OCI-LY1 (cell line): ENCODE results near the gene SNRPE.

Source experiments
- H2AFZ ChIP-seq: fragments of 200-600 bp; sonication (generic), shearing (Covaris generic); 2 replicates; pipeline ENCODE4 v1.6.0; 2014; ENCODE audit warnings: antibody characterized with exemption, mild to moderate bottlenecking, low read length
- H3F3A ChIP-seq: fragments of 200-600 bp; sonication (generic), shearing (Covaris generic); 2 replicates; pipeline ENCODE4 v1.6.0; 2014; ENCODE audit warnings: mild to moderate bottlenecking, antibody characterized with exemption, low read length, moderate library complexity; ENCODE audit not compliant: insufficient read depth
- H3K27ac ChIP-seq: fragments of 200-600 bp; sonication (generic); 2 replicates; pipeline ENCODE4 v1.5.1; 2014; ENCODE audit warnings: low read length, mixed run types, mild to moderate bottlenecking, low read depth; ENCODE audit not compliant: poor library complexity, severe bottlenecking
- H3K27me3 ChIP-seq: fragments of 200-600 bp; sonication (generic); 2 replicates; pipeline ENCODE4 v1.6.0; 2014; ENCODE audit warnings: antibody characterized with exemption, mild to moderate bottlenecking, low read length, moderate library complexity; ENCODE audit not compliant: insufficient read depth
- H3K36me3 ChIP-seq: fragments of 200-600 bp; sonication (generic); 2 replicates; pipeline ENCODE4 v1.6.1; 2014; ENCODE audit warnings: mild to moderate bottlenecking, antibody characterized with exemption, low read length, moderate library complexity, mixed read lengths; ENCODE audit not compliant: insufficient read depth
- H3K4me1 ChIP-seq: fragments of 200-600 bp; sonication (generic); 2 replicates; pipeline ENCODE4 v1.5.1; 2014; ENCODE audit warnings: mild to moderate bottlenecking, low read length, moderate library complexity; ENCODE audit not compliant: insufficient read depth, severe bottlenecking
- H3K4me2 ChIP-seq: fragments of 200-600 bp; sonication (generic), shearing (Covaris generic); 2 replicates; pipeline ENCODE4 v1.6.1; 2014; ENCODE audit warnings: low read length
- H3K4me3 ChIP-seq: fragments of 200-600 bp; sonication (generic); 2 replicates; pipeline ENCODE4 v1.5.1; 2014; ENCODE audit warnings: low read length, low read depth, mild to moderate bottlenecking, mixed read lengths; ENCODE audit not compliant: poor library complexity, severe bottlenecking
- H3K79me2 ChIP-seq: fragments of 200-600 bp; shearing (Covaris generic); 2 replicates; pipeline ENCODE4 v1.6.1; 2016; ENCODE audit warnings: mixed run types, low read length, mixed read lengths; ENCODE audit not compliant: insufficient read depth
- H3K9ac ChIP-seq: fragments of 200-600 bp; sonication (generic), shearing (Covaris generic); 2 replicates; pipeline ENCODE4 v1.6.1; 2014; ENCODE audit warnings: mild to moderate bottlenecking, low read length, mixed read lengths
- H3K9me2 ChIP-seq: fragments of 200-600 bp; sonication (generic), shearing (Covaris generic); 2 replicates; pipeline ENCODE4 v1.6.1; 2014; ENCODE audit warnings: low read depth, mild to moderate bottlenecking, low read length, mixed read lengths
- H3K9me3 ChIP-seq: fragments of 200-600 bp; shearing (Covaris generic); 2 replicates; pipeline ENCODE4 v1.6.1; 2014; ENCODE audit warnings: low read length, mixed read lengths
- H4K20me1 ChIP-seq: fragments of 200-600 bp; sonication (generic), shearing (Covaris generic); 2 replicates; pipeline ENCODE4 v1.6.0; 2016; ENCODE audit warnings: mild to moderate bottlenecking, low read length; ENCODE audit not compliant: insufficient read depth
- CTCF ChIP-seq: fragments of 200-600 bp; sonication (generic), shearing (Covaris generic); IDR thresholded peaks from 2 replicates; pipeline ENCODE4 v1.5.1; 2017; ENCODE audit warnings: mild to moderate bottlenecking, antibody characterized with exemption, low read length, moderate library complexity, mixed read lengths
- EZH2 ChIP-seq: fragments of 200-600 bp; sonication (generic), shearing (Covaris generic); IDR thresholded peaks from 2 replicates; pipeline ENCODE4 v1.8.0; 2017; ENCODE audit warnings: borderline replicate concordance, mixed run types, mild to moderate bottlenecking, antibody characterized with exemption, low read length, moderate library complexity, mixed read lengths

SNRPE gene

DNA sequence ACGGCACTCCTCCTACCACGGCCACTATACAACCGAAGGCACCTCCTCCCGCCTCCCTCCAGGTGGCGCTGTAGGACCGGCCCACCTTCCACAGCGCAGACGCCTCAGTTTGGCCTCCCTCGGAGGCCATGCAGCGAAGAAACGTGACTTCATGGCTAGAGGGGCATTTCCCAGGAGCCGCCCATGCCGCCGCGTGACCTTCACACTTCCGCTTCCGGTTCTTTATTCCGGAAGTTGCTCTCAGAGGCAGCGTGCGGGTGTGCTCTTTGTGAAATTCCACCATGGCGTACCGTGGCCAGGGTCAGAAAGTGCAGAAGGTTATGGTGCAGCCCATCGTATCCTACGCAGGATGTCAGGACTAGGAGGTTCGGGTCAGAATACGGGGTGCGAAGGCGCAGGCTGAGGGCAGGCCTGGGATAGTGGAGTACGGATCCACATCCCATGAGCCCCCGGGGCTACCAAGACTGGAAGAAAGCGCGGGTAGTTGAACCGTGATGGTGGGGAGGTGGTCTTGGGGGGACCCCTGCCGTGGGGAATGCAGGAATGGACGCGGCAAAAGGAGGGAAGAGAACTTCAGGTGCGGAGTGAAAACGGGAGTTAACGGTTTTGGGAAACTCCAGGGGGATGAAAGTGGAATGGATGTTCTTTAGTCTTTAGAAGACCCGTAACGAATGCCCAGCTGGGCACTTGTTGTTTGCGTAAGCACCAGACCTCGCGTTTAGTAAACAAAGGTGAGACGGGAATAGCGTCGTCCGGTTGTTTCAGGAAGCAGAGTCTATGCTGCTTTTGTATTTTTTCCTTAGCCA, at the start of gene SNRPE:
SNRPE (plus strand) TSS at position 221 of the 806 bp plus-strand sequence; CDS start at position 282, 61 bp downstream.
- Histone ChIP-seq H3K79me2 (peaks cover 21% of the 10 kb centered on the region), H3K4me2 (peak within 1 kb of the TSS; percentile 97), H2AFZ (0 out of 2 replicates have a peak within 1 kb of the TSS, but pooled peaks have one; percentile 12), H3F3A (no peaks in the 10 kb centered on the region), H3K4me1 (peaks cover 25% of the 10 kb centered on the region), H3K36me3 (peaks cover 37% of the 10 kb centered on the region), H3K9ac (peak within 1 kb of the TSS; percentile 94), H3K9me3 (no peaks in the 10 kb centered on the region), H3K27me3 (no peaks in the 10 kb centered on the region), H3K9me2 (no peaks in the 10 kb centered on the region), H3K27ac (peak within 1 kb of the TSS; percentile 40), H3K4me3 (peak within 1 kb of the TSS; percentile 95), H4K20me1 (no peaks in the 10 kb centered on the region)
- TF ChIP-seq EZH2 (no peak), CTCF (peak; percentile 83)

DNA sequence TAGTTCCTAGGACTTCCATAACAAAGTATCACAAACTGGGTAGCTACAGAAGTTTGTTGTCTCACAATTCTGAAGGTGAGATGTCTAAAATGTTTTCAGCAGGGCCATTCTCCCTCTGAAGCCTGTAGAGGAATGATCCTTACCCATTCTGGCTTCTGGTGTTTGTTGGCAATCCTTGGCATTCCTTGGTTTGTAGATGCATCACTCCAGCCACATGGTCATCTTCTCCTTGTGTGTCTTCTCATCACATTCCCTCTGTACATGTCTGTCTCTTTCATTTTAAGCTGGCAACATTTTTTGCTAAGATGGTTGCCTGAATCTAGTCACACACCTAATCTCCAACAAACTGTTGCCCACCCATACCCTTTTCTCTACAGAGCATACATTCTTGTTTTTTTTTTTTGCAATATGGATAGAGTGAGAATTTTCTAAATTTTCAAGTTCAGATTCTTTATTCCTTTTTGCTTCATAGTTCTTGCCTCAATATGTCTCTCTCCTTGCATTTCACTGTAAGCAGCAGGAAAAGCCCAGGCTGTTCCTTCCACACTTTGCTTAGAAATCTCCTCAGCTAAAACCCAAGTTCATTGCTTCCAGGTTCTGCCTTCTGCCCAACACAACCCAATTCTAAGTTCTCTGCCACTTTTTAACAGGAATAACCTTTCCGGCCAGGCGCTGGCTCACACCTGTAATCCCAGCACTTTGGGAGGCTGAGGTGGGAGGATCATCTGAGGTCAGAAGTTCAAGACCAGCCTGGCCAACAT, 47.6 kb upstream of the SNRPE start:
- Histone ChIP-seq H3K27ac (peak overlapping the region; percentile 27), H2AFZ (no peak overlapping the region), H3K9ac (no peak overlapping the region), H3F3A (peaks cover 10% of the 10 kb centered on the region; the same call in 1 of the 2 replicates), H3K4me3 (no peak overlapping the region), H3K4me1 (peaks cover 27% of the 10 kb centered on the region), H3K4me2 (no peak overlapping the region), H3K79me2 (peaks cover 8% of the 10 kb centered on the region; the same call in 1 of the 2 replicates), H3K36me3 (peaks cover 61% of the 10 kb centered on the region), H4K20me1 (no peaks in the 10 kb centered on the region), H3K27me3 (no peaks in the 10 kb centered on the region), H3K9me3 (no peaks in the 10 kb centered on the region), H3K9me2 (no peaks in the 10 kb centered on the region)
- TF ChIP-seq EZH2 (no peak), CTCF (no peak)

DNA sequence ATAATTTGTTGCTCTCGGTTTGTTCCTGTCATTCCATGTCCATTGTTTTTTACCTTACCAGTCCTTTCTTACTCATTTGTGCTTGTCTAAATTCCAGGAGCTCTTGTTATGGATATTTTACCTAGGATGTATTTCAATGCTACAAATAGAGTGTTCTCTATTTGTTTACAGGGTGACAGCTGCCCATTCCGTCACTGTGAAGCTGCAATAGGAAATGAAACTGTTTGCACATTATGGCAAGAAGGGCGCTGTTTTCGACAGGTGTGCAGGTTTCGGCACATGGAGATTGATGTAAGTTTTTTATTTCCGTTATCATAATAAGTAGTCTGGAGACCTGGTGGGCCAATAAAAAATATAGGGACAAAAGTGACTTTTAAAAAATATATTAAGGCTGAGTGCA, 43.0 kb upstream of the SNRPE start:
- peaks cover 82% of the 10 kb centered on the region for H3K36me3 ChIP-seq
- H3F3A ChIP-seq, result peaks cover 10% of the 10 kb centered on the region; the same call in 1 of the 2 replicates
- H4K20me1 ChIP-seq, result no peaks in the 10 kb centered on the region
- H3K4me2 ChIP-seq, result peak overlapping the region; percentile 62
- peak overlapping the region; percentile 90 for H3K27ac ChIP-seq
- H3K9me3 ChIP-seq, result no peaks in the 10 kb centered on the region
- peak overlapping the region; percentile 18 for H3K4me3 ChIP-seq
- peaks cover 6% of the 10 kb centered on the region; the same call in 1 of the 2 replicates for H3K79me2 ChIP-seq
- H3K27me3 ChIP-seq, result no peaks in the 10 kb centered on the region
- H3K9me2 ChIP-seq, result no peaks in the 10 kb centered on the region
- peaks cover 32% of the 10 kb centered on the region for H3K4me1 ChIP-seq
- peak overlapping the region; percentile 7; the same call in 1 of the 2 replicates for H3K9ac ChIP-seq
- H2AFZ ChIP-seq, result no peak overlapping the region
- no peak for TF ChIP-seq CTCF
- TF ChIP-seq EZH2, result no peak
